Measurements from ENCODE around the gene C6orf62. TPM values are rescaled to one million over a fixed set of nuclear protein-coding genes. Genes with fewer than 3 reads are reported as not detected.
"Not testable (repeated sequence)": the region's sequence is repeated elsewhere in the genome, so short reads cannot be mapped to it uniquely, and the experiment has no call there.

Gene C6orf62
- total and polyA plus RNA-seq, 2 experiments from 2014 or later, result 66.7 to 79.9 TPM

DNA sequence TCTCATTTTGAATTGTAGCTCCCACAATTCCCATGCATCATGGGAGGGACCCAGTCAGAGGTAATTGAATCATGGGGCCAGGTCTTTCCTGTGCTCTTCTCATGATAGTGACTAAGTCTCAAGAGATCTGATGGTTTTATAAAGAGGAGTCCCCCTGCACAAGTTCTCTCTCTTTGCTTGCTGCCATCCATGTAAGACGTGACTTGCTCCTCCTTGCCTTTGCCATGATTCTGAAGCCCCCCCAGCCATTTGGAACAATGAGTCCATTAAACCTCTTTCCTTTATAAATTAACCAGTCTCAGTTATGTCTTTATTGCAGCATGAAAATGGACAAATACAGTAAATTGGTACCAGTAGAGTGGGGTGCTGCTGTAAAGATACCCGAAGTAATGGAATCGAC is 11.7 kb upstream of the C6orf62 start:
- H3K27ac Mint-ChIP-seq; H2AFZ ChIP-seq; H3K4me2 ChIP-seq; DNase-seq (ENCODE audit: low spot score); H3K4me3 Mint-ChIP-seq; H3K79me2 ChIP-seq (replicated peaks; ENCODE audit: insufficient read depth); H3K4me1 ChIP-seq (ENCODE audit: insufficient read depth); ATAC-seq; H3K4me1 Mint-ChIP-seq; H3K27me3 ChIP-seq (ENCODE audit: insufficient read depth); H3F3A ChIP-seq (replicated peaks; ENCODE audit: low read depth); H3K9me2 ChIP-seq (ENCODE audit: insufficient read depth); H4K20me1 ChIP-seq (replicated peaks; ENCODE audit: insufficient read depth); H3K27me3 Mint-ChIP-seq (ENCODE audit: insufficient read depth, low read depth, poor library complexity); H3K4me3 ChIP-seq; H3K27ac ChIP-seq (ENCODE audit: low read depth): not testable (repeated sequence)
- Mint-ChIP-seq H3K9me3 (peaks cover 32% of the 10 kb centered on the region), H3K36me3 (ENCODE audit: low read depth) (peaks cover 18% of the 10 kb centered on the region)
- peaks cover 12% of the 10 kb centered on the region; the same call in 1 of the 2 replicates for H3K36me3 ChIP-seq (ENCODE audit: insufficient read depth)

DNA sequence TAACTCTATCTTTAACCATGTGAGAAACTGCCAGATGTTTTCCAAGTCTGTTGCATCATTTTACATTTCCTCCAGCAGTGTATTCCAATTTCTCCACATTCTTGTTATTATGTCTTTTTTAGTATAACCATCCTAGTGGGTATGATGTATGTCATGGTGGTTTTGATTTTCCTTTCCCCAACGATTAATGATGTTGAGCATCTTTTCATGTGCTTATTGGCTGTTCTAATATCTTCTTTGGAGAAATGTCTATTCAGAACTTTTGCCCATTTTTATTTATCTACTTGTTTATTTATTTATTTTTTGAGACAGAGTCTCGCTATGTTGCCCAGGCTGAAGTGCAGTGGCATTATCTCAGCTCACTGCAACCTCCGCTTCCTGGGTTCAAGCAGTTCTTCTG is 4.3 kb upstream of the C6orf62 start:
- no peak for ATAC-seq
- H3K9me3 Mint-ChIP-seq, result no peaks in the 10 kb centered on the region
- Histone ChIP-seq H2AFZ (no peak overlapping the region), H3K4me1 (ENCODE audit: insufficient read depth) (peaks cover 9% of the 10 kb centered on the region; the same call in 1 of the 2 replicates), H3K9me2 (ENCODE audit: insufficient read depth) (no peaks in the 10 kb centered on the region), H3K27me3 (ENCODE audit: insufficient read depth) (no peaks in the 10 kb centered on the region), H3K79me2 (replicated peaks; ENCODE audit: insufficient read depth) (peaks cover 22% of the 10 kb centered on the region), H4K20me1 (replicated peaks; ENCODE audit: insufficient read depth) (peaks cover 6% of the 10 kb centered on the region; the same call in 1 of the 2 replicates), H3K27ac (ENCODE audit: low read depth) (no peak overlapping the region), H3K4me2 (no peak overlapping the region), H3K36me3 (ENCODE audit: insufficient read depth) (no peaks in the 10 kb centered on the region), H3K4me3 (no peak overlapping the region), H3F3A (replicated peaks; ENCODE audit: low read depth) (peaks cover 4% of the 10 kb centered on the region; the same call in 1 of the 2 replicates)
- peaks cover 17% of the 10 kb centered on the region for H3K36me3 Mint-ChIP-seq (ENCODE audit: low read depth)
- H3K4me1 Mint-ChIP-seq, result peaks cover 7% of the 10 kb centered on the region
- TF ChIP-seq CREB1 (CRISPR knock-in tag; IDR thresholded peaks at IDR 0.05; ENCODE audit: low read depth) (no peak), STAT1 (IDR thresholded peaks at IDR 0.05; ENCODE audit: unreplicated experiment) (no peak), ZNF114 (CRISPR knock-in tag; IDR thresholded peaks at IDR 0.05) (no peak), ZNF331 (CRISPR knock-in tag; IDR thresholded peaks at IDR 0.05; ENCODE audit: low read depth) (no peak)
- TF ChIP-seq, protein P1, sequence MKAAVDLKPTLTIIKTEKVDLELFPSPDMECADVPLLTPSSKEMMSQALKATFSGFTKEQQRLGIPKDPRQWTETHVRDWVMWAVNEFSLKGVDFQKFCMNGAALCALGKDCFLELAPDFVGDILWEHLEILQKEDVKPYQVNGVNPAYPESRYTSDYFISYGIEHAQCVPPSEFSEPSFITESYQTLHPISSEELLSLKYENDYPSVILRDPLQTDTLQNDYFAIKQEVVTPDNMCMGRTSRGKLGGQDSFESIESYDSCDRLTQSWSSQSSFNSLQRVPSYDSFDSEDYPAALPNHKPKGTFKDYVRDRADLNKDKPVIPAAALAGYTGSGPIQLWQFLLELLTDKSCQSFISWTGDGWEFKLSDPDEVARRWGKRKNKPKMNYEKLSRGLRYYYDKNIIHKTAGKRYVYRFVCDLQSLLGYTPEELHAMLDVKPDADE (IDR thresholded peaks at IDR 0.05), result no peak
- TF ChIP-seq, protein P2, sequence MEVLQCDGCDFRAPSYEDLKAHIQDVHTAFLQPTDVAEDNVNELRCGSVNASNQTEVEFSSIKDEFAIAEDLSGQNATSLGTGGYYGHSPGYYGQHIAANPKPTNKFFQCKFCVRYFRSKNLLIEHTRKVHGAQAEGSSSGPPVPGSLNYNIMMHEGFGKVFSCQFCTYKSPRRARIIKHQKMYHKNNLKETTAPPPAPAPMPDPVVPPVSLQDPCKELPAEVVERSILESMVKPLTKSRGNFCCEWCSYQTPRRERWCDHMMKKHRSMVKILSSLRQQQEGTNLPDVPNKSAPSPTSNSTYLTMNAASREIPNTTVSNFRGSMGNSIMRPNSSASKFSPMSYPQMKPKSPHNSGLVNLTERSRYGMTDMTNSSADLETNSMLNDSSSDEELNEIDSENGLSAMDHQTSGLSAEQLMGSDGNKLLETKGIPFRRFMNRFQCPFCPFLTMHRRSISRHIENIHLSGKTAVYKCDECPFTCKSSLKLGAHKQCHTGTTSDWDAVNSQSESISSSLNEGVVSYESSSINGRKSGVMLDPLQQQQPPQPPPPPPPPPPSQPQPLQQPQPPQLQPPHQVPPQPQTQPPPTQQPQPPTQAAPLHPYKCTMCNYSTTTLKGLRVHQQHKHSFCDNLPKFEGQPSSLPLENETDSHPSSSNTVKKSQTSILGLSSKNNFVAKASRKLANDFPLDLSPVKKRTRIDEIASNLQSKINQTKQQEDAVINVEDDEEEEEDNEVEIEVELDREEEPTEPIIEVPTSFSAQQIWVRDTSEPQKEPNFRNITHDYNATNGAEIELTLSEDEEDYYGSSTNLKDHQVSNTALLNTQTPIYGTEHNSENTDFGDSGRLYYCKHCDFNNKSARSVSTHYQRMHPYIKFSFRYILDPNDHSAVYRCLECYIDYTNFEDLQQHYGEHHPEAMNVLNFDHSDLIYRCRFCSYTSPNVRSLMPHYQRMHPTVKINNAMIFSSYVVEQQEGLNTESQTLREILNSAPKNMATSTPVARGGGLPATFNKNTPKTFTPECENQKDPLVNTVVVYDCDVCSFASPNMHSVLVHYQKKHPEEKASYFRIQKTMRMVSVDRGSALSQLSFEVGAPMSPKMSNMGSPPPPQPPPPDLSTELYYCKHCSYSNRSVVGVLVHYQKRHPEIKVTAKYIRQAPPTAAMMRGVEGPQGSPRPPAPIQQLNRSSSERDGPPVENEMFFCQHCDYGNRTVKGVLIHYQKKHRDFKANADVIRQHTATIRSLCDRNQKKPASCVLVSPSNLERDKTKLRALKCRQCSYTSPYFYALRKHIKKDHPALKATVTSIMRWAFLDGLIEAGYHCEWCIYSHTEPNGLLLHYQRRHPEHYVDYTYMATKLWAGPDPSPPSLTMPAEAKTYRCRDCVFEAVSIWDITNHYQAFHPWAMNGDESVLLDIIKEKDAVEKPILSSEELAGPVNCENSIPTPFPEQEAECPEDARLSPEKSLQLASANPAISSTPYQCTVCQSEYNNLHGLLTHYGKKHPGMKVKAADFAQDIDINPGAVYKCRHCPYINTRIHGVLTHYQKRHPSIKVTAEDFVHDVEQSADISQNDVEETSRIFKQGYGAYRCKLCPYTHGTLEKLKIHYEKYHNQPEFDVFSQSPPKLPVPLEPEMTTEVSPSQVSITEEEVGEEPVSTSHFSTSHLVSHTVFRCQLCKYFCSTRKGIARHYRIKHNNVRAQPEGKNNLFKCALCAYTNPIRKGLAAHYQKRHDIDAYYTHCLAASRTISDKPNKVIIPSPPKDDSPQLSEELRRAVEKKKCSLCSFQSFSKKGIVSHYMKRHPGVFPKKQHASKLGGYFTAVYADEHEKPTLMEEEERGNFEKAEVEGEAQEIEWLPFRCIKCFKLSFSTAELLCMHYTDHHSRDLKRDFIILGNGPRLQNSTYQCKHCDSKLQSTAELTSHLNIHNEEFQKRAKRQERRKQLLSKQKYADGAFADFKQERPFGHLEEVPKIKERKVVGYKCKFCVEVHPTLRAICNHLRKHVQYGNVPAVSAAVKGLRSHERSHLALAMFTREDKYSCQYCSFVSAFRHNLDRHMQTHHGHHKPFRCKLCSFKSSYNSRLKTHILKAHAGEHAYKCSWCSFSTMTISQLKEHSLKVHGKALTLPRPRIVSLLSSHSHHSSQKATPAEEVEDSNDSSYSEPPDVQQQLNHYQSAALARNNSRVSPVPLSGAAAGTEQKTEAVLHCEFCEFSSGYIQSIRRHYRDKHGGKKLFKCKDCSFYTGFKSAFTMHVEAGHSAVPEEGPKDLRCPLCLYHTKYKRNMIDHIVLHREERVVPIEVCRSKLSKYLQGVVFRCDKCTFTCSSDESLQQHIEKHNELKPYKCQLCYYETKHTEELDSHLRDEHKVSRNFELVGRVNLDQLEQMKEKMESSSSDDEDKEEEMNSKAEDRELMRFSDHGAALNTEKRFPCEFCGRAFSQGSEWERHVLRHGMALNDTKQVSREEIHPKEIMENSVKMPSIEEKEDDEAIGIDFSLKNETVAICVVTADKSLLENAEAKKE (CRISPR knock-in tag; IDR thresholded peaks at IDR 0.05), result no peak
- H3K4me3 Mint-ChIP-seq, result no peak overlapping the region
- peaks cover 22% of the 10 kb centered on the region for H3K27me3 Mint-ChIP-seq (ENCODE audit: insufficient read depth, low read depth, poor library complexity)
- DNase-seq (ENCODE audit: low spot score), result no peak
- no peak overlapping the region for H3K27ac Mint-ChIP-seq
